CD4-positive, alpha-beta T cell treated with Interferon gamma for 1 hour (primary cell): ENCODE measurements around the gene ASTN2.
"Not testable (repeated sequence)": the region's sequence is repeated elsewhere in the genome, so short reads cannot be mapped to it uniquely, and the experiment has no call there.

Experiments used
- DNase-seq: peaks from one replicate; pipeline ENCODE4 v3.0.0-alpha.2; 2020

Gene ASTN2

GRCh38 chr9:116942593-116943061 is 472.2 kb downstream of the ASTN2 start:
- no peak for DNase-seq

- DNase-seq, result no peak
Measured at GRCh38 chr9:116941266-116941665, 473.6 kb downstream of the ASTN2 start.

GRCh38 chr9:116940614-116941215 is 474.1 kb downstream of the ASTN2 start:
- DNase-seq, result no peak

- no peak for DNase-seq
Measured at GRCh38 chr9:116939614-116940013, 475.2 kb downstream of the ASTN2 start.

- no peak for DNase-seq
Measured at GRCh38 chr9:116939161-116939560, 475.7 kb downstream of the ASTN2 start.

- DNase-seq, result no peak
Measured at GRCh38 chr9:116937361-116937760, 477.5 kb downstream of the ASTN2 start.

GRCh38 chr9:116935149-116935897 is 479.5 kb downstream of the ASTN2 start:
- no peak for DNase-seq

GRCh38 chr9:116934131-116934530 is 480.7 kb downstream of the ASTN2 start:
- no peak for DNase-seq

- no peak for DNase-seq
Measured at GRCh38 chr9:116933251-116933650, 481.6 kb downstream of the ASTN2 start.

- DNase-seq, result no peak
Measured at GRCh38 chr9:116929621-116930020, 485.2 kb downstream of the ASTN2 start.

- no peak for DNase-seq
Measured at GRCh38 chr9:116928884-116929283, 486.0 kb downstream of the ASTN2 start.

- no peak for DNase-seq
Measured at GRCh38 chr9:116928289-116928688, 486.6 kb downstream of the ASTN2 start.

GRCh38 chr9:116927726-116928125 is 487.1 kb downstream of the ASTN2 start:
- no peak for DNase-seq

- DNase-seq, result no peak
Measured at GRCh38 chr9:116925121-116925520, 489.7 kb downstream of the ASTN2 start.

- no peak for DNase-seq
Measured at GRCh38 chr9:116924462-116925110, 490.3 kb downstream of the ASTN2 start.

GRCh38 chr9:116917895-116918508 is 496.9 kb downstream of the ASTN2 start:
- DNase-seq, result not testable (repeated sequence)

- DNase-seq, result no peak
Measured at GRCh38 chr9:116913536-116913935, 501.3 kb downstream of the ASTN2 start.

- DNase-seq, result no peak
Measured at GRCh38 chr9:116910201-116910600, 504.7 kb downstream of the ASTN2 start.

- DNase-seq, result no peak
Measured at GRCh38 chr9:116907989-116908388, 506.9 kb downstream of the ASTN2 start.

GRCh38 chr9:116905171-116905588 is 509.7 kb downstream of the ASTN2 start:
- no peak for DNase-seq

GRCh38 chr9:116904165-116904564 is 510.7 kb downstream of the ASTN2 start:
- DNase-seq, result no peak

- DNase-seq, result no peak
Measured at GRCh38 chr9:116901260-116901659, 513.6 kb downstream of the ASTN2 start.

- no peak for DNase-seq
Measured at GRCh38 chr9:116900543-116900942, 514.3 kb downstream of the ASTN2 start.

- no peak for DNase-seq
Measured at GRCh38 chr9:116900007-116900367, 514.9 kb downstream of the ASTN2 start.
